GM18909 (cell line): ENCODE measurements around the gene SOX10.

ENCODE experiments used
- ATAC-seq: cut with Tn5 transposase; IDR thresholded peaks from one replicate; pipeline ENCODE4 v1.9.1; 2021; ENCODE audit warnings: mild to moderate bottlenecking; ENCODE audit not compliant: unreplicated experiment, poor library complexity

Gene SOX10

GRCh38 chr22:38017272-38017920 is 33.0 kb upstream of the SOX10 start:
- ATAC-seq = no peak

- ATAC-seq = no peak
These were observed 32.1 kb upstream of the SOX10 start for GRCh38 chr22:38016182-38017151.

DNA sequence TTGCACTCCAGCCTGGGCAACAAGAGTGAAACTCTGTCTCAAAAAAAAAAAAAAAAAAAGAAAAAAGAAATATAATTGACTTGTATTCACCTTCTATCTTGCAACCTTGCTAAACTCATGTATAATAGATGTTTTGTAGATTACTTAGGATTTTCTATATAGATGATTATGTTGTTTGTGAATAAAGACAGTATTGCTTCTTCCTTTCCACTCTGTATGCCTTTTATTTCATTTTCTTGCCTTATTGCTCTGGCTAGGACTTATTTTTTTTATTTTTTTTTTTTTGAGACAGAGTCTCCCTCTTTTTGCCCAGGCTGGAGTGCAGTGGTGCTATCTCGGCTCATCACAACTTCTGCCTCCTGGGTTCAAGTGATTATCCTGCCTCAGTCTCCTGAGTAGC is 29.7 kb upstream of the SOX10 start:
- ATAC-seq = no peak

DNA sequence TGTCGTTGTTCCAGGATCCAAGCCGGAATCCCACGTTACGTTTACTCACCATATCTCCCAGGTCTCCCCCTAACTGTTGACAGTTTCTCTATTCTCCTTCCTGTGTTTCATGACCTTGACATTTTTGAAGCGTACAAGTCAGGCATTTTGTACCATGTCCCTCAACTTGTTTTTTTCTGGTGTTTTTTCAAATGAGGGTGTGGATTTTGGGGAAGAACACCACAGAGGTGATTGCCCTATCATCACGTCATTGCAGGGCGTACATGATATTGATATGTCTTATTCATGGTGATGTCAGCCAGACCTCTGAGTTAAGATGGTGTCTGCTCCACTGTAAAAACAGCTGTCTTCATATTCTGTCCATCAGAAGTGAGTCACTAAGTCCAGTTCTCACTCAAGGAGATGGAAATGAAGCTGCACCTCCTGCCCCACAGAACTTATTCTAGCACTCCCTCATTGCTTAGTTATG is 28.3 kb upstream of the SOX10 start:
- no peak for ATAC-seq

GRCh38 chr22:38009000-38009806 is 24.8 kb upstream of the SOX10 start:
- ATAC-seq = no peak

GRCh38 chr22:38007330-38007902 is 23.1 kb upstream of the SOX10 start:
- ATAC-seq = no peak

DNA sequence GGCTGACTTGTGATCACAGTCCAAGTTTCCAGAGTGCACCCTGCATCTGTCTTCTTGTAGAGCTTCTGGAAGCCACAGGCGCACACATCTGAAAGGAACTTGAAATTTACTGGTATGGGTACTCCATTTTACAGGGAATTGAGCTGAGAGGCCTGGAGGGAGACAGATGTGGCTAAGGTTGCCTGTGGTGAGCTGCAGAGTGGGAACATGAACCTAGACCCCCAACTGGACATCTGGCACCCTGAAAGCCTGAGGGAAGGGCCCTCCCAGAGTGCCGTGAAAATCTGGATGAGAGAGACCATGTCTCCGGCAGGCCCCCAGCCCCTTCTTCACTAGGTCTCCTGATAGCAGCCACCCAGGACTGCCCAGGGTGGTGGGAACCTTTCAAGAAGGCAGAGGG is 22.6 kb upstream of the SOX10 start:
- no peak for ATAC-seq

GRCh38 chr22:38005943-38006342 is 21.6 kb upstream of the SOX10 start:
- no peak for ATAC-seq

- ATAC-seq = no peak
These were observed 15.4 kb upstream of the SOX10 start for GRCh38 chr22:37999640-38000272.

GRCh38 chr22:37999236-37999635 is 14.9 kb upstream of the SOX10 start:
- ATAC-seq = no peak

DNA sequence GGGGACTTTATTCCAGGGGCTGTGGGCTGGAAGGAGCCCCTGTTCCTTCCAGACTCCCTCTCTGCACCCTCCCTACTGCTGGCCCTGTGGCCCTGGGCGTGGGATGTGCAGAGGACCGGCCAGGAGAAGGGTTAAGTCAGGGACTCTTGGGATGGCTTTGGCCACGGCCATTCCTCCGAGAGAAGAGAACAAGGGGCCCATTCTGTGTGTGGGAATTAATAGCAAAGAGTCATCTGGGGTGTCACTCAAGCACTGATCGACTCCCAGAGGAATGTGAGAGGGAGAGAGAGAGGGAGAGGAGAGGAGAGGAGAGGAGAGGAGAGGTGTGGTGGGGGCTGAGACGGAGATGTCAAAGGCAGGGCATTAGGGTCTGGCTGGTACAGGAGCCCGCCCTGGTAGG is 14.2 kb upstream of the SOX10 start:
- no peak for ATAC-seq

DNA sequence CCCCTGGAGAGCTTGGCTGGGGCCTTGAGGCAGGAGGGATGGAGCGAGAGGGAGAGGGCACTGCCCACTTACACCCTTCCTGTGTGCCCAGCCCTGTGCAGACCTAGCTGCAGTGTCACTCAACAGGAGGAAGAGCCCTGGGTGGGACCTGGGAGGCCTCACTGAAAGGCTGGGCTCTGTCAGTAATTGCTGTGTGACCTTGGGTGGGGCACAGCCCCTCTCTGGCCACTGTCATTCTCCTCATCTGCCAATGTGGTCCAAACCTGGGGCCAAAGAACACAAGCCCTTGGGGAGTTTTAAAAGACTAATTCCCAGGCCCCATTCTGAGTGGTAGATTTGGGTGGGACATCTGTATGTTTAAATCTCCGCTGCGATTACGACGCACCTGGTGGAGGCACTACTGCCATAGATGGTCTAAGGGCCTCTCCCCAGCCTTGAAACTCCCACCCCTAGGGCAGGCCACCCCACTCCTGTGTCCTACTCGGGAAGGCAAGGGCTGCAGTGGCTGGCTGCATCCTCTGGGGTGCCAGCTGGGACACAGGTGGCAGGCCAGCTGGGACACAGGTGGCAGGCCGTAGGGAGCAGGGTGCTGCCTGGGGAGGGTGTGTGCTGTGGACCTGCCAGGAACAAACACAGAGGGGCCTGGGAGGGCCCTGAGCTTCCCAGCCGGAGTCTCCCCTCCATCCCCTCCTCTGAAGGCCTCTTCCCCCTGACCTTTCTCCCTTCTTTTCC is 12.3 kb upstream of the SOX10 start:
- ATAC-seq = no peak

DNA sequence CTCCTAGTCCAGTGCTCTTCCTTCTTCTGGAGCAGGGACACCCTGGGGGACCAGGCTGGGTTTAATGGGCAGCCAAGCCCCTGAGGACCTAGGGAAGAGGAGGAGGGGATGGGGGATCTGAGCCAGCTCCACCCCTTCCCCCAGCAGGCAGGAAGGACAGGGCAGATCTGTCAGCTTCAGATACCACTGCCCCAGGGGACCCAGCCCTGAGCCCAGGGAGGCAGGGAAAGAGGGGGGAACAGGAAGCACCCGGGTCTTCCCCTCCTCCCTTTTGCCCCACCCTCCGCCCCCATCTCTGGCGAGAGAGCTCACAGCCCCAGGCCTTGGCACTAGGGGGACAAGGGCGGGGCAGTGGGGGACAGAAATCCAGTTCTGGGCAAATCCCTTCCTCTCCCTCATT is 11.7 kb upstream of the SOX10 start:
- ATAC-seq = no peak

DNA sequence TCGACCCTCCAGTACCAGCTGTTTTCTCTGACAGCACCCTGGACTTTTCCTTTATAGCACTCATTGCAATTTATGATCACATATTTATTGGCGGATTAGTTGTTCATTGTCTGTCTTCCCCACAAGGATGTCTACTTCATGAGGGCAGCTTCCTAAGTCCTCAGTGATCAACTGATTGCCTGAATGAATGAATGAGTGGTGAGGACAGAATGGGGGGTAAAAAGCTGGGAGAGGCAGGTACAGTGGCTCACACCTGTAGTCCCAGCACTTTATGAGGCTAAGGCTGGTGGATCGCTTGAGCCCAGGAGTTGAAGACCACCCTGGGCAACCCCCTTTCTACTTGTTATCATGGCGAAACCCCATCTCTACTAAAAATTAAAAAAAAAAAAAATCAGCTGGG is 11.1 kb upstream of the SOX10 start:
- no peak for ATAC-seq

DNA sequence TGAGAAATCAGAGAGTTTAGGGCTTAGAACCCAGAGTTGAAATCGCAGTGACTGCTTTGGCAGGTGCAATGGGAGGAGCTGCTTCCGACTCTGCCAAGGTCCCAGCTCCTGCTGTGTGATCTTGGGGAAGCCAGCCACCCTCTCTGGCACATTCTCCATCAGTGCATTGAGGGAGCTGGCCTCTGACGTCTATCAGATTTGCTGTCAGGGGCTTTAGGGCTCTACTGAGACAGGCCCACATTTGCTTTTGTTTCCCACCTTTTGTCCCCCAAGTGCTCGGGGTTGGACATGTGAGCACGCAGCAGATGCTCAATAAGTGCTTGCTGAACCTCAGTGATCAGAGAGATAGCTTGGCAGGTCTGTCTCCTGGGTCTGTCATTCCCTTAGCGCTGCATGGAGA is 10.6 kb upstream of the SOX10 start:
- no peak for ATAC-seq

GRCh38 chr22:37994049-37994448 is 9.7 kb upstream of the SOX10 start:
- no peak for ATAC-seq

- ATAC-seq = no peak
These were observed 7.5 kb upstream of the SOX10 start for GRCh38 chr22:37991731-37992442.

GRCh38 chr22:37990862-37991261 is 6.5 kb upstream of the SOX10 start:
- no peak for ATAC-seq

DNA sequence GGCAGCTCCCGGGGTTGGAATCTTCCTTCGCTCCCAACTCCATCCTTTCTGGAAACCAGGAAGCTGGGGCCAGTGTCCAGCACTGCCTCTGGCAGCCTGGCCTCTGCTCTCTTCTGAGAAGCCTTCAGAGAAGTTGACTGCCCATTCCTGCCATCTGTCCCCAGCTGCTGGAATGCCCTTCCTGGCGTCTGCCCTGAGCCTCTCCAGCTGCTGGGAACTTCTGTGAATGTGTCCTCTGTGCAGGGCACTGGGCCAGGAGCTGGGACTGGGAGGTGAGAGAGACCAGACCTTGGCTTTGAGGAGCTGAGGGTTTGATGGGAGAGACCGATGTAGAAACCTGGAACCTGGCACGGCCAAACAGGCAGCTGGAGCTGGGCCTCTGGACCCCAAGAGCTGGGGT is 5.9 kb upstream of the SOX10 start:
- no peak for ATAC-seq
